Umbilical cord (tissue), 2 donors: ENCODE measurements around the gene HDAC8. TPM values are rescaled to one million over a fixed set of nuclear protein-coding genes. Genes with fewer than 3 reads are reported as not detected.
"Not testable (repeated sequence)": the region's sequence is repeated elsewhere in the genome, so short reads cannot be mapped to it uniquely, and the experiment has no call there.

Experiments
- DNase-seq: peaks from one replicate; pipeline ENCODE4 v3.0.0-alpha.2; 2015; ENCODE audit warnings: low spot score
- total RNA-seq: library from RNA; depleted of rRNA; stranded (reverse); fragments of >200 nt; gene quantifications from one replicate; pipeline ENCODE4 v1.2.3, GENCODE V29; 2014; ENCODE audit warnings: low replicate concordance; ENCODE audit not compliant: insufficient read depth

HDAC8 gene
- total RNA-seq, 1 donor from 2014 or later, result 51.0 TPM

DNA sequence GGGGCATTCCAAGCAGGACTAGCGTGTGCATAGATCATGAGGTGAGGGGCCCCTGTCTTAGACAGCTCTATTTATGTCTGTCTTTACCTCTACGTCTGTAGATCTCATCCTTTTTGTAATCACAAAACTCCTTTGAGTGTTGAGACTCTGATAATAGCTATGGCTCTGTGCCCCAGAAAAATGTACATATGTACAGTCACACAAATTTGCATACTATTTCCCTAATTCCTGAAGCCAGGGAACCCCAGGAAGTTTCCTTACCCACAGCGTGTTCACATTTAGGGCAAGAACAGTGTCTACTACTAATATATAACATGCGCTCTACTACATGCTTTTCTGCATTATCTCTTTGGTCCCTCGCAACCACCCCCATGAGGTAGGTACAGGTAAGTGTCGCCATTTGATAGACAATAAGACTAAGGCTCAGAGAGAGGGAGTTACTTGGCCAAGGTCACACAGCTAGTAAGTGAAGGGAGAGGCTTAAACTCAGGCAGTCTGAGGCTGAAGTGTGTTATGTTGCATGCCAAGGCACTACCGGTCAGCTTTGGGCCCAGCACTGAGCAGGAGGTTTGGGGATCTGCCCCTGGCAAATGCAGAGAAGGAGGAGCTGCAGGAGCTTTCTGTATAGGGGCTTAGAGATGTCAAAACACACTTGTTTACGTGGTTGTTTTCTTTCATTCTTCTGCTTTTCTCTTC lies 245.9 kb downstream of the HDAC8 start:
- DNase-seq, result no peak

DNA sequence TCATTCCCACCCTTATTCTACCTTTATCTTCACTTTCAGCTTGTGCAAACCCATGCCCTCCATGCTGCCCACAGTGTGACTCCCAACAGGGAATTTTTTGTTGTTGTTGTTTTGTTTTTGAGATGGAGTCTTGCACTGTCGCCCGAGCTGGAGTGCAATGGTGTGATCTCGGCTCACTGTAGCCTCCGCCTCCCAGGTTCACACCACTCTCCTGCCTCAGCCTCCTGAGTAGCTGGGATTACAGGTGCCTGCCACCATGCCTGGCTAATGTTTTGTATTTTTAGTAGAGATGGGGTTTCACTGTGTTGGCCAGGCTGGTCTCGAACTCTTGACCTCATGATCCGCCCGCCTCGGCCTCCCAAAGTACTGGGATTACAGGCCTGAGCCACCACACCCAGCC lies 253.0 kb downstream of the HDAC8 start:
- not testable (repeated sequence) for DNase-seq

DNA sequence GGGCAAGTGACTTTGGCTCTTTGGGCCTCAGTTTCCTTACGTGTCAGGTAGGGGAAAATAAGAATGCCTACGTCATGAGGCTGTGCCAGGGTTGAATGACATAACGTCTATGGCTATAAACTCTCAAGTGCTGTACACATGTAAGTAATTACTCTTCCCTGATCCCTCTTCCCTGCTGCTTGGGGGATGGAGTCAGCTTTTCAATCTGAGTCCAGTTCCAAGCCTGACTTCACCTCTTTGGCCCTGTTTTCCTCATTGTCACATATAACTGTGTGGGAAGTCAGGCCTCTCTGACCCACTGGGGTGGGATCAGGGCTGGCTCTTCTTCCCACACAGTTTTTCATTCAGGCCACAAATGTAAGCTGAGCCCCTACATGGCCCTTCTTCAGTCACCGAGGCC lies 255.5 kb downstream of the HDAC8 start:
- DNase-seq, result no peak

DNA sequence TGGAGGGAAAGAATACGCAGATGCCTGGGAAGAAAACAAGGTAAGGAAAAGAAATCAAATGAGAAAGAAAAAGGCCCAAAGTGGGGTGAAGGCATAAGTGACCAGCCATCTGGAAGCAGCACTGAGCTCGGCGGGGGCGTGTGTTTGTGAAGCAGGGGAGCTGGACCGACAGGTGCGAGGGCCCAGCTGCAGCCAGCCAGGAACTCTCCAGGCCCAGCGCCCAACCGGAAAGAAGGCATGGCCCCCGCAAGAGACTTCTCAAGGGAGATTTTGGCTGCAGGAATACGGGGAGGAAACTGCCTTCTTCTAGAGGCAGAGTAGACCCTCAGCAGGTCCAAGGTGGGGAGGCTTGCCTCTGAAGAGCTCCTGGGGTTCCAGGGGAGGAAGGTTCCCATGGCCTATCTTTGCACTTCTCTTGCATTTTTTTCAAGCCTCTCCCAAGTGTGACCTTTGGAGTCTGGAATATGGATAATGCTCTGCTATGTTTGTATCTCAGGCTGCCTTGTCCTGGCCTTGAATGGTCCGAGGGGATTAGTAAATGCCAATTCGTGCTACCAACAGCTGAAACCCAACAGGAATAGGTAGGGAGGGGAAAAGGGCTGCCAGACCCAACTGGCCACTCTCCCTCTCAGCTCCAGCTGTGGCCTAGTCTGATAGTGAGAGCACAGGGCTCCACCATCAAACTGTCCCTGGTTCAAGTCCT lies 256.1 kb downstream of the HDAC8 start:
- DNase-seq, result no peak

DNA sequence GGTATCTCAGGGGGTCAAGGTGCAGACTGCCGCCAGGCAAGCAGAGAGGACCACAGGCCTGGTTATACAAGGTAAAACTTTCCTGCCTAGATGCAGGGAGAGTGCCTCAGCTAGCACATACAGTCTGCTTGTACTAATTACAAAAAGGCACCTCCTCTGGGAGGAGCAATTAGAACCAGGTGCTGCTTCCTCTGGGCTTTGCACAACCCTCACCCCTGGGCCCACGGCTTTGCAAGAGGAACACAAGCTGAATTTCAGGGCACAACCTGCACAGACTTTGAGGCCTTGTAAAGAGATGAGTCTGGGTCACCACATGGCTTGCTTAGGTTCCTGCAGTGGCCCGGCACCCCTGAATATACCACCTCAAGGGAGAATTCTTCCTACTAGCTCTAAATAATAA lies 257.8 kb downstream of the HDAC8 start:
- DNase-seq, result no peak

DNA sequence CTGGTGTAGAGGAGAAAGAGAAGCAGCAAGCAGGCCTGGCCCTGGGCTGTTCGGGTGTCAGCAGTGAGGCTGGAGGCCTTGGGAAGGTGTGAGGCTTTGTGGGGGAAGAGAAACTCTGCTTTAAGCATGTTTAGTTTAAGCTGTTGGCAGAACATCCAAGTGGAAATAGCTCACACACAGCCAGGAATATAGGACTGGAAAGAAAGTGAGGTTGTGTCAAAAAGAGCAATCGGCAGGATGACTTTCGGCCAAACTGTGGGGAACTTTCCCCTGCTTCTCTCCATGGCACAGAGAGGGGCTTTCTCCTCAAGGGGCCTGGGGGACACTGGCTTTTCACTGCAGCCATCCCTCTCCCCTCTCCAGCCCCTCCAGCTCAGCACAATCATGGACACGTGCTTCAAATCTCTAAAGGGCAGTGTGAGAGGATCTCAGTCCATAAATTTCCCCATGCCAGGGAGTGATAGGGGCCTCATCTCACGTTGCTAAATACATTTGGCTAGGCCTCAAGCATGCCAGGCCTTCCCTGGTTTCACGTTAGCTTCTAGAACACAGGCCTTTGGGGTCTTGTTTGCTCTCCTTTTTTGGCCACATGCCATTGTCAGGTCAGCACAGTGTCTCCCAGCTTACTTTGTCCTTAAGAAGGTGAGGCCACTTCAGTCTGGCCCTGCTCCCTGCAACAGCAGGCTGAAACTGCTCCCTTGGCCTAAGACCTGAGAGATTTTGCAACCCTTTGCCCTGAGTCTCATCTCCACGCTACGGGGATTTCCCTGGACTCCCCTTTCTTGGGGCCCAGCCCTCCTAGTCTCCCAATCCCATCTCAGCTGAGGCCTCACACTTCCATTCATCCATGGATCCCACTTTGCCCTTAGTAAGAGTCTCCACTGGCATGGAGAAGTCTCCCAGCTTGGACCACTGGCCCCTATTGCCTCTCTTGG lies 258.7 kb downstream of the HDAC8 start:
- peak; percentile 54 for DNase-seq

DNA sequence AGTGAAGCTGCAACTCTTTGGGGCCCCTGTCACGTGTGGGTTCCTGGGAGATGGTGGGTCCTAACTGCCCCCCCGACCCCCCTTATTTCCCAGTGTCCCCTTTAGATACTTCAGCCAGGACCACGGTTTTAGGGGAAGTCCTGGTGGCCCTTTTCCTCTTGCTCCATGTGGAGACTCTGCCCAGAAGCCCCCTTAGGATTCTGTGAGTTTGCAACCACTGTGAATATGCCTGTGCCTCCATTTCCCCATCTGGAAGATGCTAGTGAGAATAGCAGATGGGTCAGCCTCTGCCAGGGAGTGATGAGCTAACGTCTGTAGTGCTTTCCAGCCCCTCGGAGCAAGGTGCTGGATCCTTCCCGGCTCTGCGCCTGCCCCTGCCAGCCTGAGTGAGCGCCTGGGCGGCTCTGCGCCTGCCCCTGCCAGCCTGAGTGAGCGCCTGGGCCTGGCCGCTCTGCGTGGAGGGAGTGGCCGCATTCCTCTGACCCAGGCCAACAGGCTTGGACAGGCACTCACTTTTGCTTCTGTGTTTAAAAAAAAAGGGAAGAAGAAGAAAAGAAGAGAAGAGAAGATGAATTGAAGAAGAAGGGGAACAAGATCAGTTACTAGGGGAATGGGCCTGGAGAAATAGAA lies 260.2 kb downstream of the HDAC8 start:
- no peak for DNase-seq

DNA sequence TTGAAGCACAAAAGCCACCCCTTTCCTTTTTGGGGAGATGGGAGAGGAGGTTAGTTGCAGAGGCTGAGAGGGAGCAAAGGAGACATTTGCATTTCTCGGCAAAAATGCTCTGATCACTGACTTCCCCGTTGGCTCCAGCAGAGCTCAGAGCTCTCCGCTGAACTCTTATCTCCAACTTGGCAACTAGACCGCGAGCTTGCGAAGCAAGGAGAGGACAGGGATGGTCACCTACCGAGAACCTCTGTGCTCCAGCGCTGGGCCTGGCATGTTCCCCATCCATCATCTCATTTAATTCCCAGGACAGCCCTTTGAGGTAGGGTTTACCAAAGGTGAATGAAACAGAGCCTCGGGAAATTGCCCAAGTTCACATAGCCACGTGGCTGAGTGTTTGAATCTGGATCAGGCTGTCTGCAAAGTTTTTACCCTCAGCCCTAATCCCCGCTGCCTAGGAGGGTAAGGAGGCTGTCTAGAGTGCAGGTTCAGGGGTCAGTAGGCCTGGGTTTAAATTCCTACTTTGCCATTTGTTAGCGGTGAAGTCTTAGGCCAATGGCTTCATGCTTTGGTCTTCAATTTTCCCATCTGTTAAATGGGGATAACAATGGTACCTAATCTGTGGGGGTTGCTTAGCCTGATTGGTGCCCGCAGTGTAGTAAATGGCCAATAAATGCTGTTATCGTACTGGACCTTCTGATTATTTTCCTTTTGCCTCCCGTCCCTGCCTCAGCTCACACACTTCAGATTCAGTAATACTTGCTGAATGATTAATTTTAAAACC lies 263.2 kb downstream of the HDAC8 start:
- DNase-seq, result peak; percentile 25

DNA sequence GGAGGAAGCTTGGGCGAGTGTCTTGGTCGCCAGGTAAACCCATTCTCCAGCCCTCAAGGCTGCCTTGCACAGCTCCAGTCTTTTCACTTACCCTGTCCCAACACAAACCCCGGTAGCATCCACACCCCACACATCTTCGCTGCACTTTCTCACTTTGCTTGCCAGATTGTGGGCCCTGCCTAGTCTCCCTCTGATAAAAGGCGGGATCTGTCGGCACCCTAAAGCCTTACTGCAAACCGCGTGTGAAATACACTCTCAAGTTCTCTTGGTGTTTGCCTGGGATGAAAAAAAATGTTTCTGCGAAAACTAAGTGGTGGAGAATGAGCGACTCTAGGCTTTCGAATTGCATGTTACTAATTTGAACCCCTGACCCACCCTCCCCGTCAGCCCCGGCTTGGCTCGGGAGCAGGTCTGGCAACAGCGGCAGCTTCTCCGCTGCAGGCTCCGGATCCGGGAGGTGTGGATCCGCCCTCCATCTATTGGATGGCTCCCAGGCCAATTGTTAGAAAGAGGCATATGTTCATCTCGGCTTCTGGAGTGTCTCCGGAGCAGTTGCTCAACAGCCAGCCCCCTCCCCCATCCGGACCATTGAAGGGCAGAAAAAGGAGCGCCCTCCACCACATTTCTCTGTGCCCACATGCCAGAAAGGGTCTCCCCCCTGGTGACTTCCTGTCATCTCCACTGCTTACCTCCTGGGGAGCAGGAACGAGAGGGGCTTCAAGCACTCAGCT lies 263.9 kb downstream of the HDAC8 start:
- DNase-seq, result peak; percentile 74

DNA sequence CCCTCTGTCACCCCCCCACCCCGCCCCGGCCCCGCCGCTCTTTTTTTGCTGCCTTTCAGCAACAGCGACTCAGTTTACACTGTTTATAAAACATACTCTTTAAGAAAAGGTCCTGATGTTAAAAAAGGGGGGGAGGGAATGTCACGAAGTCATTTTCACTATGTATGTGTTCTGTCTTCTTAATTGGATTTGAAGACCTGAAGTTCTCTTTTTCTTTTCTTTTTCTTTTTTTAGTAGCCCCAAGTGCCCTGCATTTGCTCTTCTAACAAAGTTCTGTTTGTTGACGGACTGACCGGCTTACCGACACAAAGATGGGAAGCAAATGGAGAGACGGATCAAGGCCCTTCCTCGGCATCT lies 264.5 kb downstream of the HDAC8 start:
- no peak for DNase-seq

DNA sequence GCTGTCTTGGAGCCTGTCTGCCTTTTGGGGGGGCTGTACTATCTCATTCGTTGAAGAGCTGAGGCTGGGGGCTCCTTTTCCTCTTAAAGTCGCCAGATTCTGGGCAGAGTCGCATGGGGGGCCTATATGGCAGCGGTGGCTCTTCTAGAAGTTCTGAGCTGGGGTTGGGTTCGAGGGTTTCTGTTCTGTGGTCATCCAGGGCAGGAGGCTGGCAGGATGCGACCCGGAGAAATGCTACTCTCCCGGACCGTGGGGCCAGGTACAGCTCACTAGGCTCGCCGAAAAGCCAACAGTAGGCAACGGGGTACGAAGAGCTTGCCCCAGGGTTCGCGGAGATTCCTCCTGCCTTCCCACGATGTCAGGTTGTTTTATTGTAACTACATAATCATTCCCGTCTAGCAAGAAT lies 265.0 kb downstream of the HDAC8 start:
- no peak for DNase-seq

DNA sequence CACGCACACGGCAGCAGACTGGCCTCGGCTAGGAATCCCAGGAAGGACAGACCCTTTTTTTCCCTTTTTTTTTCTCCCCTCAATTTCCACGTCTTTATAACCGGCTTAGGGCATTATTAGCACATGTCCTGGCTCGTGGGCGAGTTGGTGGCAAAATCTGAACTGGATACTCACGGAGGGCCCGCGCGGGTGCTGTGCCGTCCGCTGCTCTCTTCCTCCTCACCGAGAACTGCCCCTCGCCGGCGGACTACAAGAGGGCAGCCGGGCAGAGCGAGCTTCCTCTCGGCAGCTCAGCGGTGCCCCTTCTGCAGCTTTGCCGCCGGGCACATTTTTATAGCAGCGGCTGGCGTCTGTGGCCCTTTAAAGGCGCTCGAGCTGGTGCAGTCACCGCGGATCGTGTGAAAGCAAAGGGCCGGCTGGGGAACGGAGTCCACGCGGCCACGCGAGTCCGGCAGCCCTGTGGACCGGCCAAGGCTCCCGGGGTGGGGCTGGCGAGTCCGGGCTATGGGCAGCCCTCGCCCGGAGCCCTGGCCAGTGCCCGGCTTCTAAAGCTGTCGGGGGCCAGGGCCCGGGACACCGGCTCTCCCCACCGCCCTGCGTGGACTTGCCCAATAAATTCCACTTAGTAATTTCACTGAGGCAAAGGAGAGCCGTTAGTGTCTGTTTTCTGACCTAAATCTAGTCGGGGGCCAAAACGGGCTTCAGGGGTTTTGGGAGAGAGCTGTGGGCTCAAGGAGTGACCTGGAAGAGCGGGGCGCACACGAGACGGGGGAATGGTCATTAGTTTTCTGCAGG lies 265.6 kb downstream of the HDAC8 start:
- DNase-seq, result peak; percentile 65

DNA sequence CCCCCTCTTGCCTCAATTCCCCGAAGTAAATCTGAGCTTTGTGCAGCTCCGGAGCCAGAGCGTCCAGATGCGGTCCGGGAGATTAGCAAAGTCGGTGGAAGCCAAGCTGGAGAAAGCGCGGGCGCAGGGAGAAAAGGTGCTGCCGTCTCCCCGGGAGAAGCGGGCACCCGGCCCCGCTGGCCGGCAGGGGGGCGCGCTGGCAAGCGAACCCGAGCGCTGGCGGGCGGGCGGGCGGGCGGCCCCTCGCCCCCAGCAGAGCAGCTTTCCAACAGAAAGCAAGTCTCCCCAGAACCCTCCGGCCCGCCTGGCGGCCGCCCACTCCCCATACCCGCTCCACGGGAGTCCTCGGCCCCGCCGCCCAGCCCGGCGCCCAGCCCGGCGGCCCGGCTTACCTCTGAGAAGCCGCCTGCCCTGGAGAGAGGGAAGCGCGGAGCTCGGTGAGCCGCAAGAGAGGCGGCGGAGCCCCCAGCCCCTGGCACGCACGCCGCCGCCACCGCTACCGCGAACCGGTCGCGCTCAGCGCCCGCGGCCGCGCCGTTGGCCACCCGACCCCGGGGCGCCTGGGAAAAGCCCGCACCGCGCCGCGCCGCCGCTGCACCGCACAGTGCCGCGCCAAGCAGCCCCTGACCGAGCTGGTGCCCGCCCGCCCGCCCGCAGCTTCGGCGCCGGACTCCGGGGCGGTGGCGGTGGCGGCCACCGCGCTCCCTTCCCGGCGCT lies 266.4 kb downstream of the HDAC8 start:
- DNase-seq, result no peak

DNA sequence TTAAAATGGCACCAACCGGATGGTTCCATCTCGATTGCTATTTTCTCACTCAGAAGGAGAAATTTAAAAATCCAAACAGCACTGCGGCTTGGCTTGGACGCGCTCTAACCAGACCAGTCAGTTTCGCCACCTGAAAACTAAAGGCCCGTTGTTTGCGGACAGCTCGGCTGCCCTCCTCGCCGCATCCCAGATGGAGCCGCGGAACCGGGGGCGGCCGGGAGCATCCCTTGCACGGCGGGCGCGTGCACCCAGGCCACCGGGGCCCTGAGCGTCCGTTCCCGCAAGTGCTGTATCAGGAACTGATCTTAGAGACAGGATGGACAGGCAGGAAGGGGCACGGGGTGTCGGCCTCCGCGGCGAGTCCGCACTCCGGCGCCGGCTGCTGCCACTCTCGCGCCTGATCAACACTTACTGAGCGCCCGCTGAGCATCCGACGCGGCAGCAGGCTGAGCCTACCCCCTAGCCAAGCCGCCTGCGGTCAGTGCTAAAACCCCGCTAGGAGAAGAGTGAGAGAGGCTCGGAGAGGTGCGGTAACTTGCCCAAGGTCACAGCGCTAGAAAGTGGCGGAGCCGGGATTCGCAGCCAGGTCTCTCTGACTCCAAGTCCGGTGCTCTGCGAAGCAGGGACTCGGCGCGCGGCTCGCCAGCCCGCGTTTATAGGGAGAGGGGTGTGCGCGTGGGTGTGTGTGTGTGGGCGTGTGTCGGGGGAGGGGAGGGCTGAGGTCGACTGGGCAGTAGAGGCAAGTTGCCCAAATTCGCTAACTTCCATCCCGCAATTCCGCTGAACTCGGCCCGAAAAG lies 267.2 kb downstream of the HDAC8 start, which contains the start of gene CITED1:
TSS of gene CITED1 (minus strand) at position 629 of the 799 bp plus-strand sequence. CDS start 3,045 bp downstream, outside the sequence.
- no peak for DNase-seq

DNA sequence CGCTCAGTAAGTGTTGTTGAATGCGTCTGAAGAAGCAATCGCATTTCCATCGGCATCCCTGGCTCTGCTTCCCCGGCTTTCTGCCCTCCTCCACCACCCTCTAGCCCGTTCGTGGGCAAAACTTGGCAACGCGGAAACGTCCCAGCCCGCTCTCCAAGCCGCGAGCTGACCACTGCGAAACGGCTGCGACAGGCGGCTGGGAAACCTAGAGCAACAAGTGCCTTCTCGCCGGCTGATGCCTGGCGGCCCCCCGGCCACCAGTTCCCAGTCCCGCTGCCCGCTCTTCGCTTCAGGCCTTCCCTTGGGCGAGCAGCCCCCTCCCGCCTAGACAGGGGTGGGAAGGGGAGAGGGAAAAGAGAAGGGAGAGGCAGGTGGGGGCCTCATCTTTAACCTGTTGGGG lies 267.8 kb downstream of the HDAC8 start:
- no peak for DNase-seq

DNA sequence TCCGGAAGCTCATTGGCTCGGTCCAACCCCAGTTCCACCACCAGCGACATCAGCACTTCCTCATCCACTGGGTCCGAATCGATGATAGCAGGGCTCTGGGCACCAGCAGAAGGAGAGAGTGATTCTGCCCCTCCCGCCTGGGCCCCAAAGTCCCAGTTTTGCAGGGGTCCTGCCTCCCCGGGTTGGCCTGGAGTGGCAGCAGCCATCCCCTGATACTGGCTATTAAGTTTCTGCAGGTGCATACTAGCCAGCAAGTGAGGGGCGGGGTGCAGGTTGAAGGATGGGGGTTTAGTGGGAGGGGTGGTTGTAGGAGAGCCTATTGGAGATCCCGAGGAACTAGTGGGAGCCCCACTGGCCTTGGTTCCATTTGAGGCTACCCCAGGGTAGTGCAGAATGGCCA lies 270.9 kb downstream of the HDAC8 start:
- no peak for DNase-seq

DNA sequence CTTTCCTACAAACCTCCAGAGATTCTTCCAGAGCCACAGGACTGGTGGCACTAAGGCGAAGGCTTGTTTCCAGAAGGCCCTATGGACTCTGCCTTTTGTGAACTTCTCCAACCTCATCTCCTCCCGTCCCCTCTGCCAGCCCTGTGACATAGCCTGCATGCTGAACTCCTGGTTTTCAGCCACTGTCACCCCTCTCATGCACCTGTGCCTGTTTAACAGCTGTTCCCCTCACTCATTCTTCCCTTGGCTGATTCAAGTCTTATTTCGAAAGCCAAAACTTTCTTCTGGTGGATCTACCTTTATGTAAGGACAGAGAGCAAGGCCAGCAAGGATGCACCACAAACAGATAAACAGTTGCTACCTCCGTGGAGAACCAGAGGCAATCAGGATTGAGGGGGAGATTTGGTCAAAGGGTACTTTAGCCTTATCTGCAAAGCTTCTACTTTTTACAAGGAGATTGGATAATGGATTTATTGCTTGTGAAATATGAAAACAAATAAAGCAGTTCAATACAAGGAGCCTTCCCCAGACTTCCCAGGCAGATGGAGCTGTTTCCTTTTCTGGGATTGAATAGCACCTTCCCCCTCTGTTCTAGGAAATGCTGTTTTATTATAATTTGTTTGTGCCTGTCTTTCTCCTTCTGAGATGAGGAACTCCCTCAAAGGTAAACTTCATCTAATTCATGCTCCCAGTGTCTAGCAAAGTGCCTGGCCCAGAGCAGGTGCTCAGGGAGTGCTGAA lies 272.6 kb downstream of the HDAC8 start:
- DNase-seq, result no peak
